ENCODE data around the gene STK25.

Gene STK25
- total RNA-seq, result 96.2 reads per million, percentile 82 among the genes with 10 or more reads in this experiment

- peak; percentile 97 for DNase-seq
Measured at GRCh38 chr2:241508240-241509154, at the start of gene STK25. Gene STK25, minus strand, starts transcription at chr2:241508584. Its CDS starts 549 bp downstream, at chr2:241508035.

GRCh38 chr2:241556746-241557145 lies 48.4 kb upstream of the STK25 start:
- DNase-seq, result no peak

GRCh38 chr2:241555711-241556110 lies 47.3 kb upstream of the STK25 start:
- no peak for DNase-seq

- DNase-seq, result no peak
Measured at GRCh38 chr2:241554610-241555322, 46.4 kb upstream of the STK25 start.

- DNase-seq, result no peak
Measured at GRCh38 chr2:241553981-241554380, 45.6 kb upstream of the STK25 start.

- no peak for DNase-seq
Measured at GRCh38 chr2:241553512-241553830, 45.1 kb upstream of the STK25 start.

GRCh38 chr2:241551998-241552737 lies 43.8 kb upstream of the STK25 start:
- DNase-seq, result no peak

GRCh38 chr2:241551599-241551997 lies 43.2 kb upstream of the STK25 start:
- no peak for DNase-seq

GRCh38 chr2:241550616-241551580 lies 42.5 kb upstream of the STK25 start:
- DNase-seq, result no peak

GRCh38 chr2:241548451-241548835 lies 40.1 kb upstream of the STK25 start:
- DNase-seq, result no peak

- DNase-seq, result no peak
Measured at GRCh38 chr2:241547781-241548450, 39.5 kb upstream of the STK25 start.

- no peak for DNase-seq
Measured at GRCh38 chr2:241546771-241547498, 38.6 kb upstream of the STK25 start.

- no peak for DNase-seq
Measured at GRCh38 chr2:241545523-241546473, 37.4 kb upstream of the STK25 start.

- DNase-seq, result no peak
Measured at GRCh38 chr2:241545106-241545505, 36.7 kb upstream of the STK25 start.

- DNase-seq, result no peak
Measured at GRCh38 chr2:241542278-241542605, 33.9 kb upstream of the STK25 start.

GRCh38 chr2:241541564-241542277 lies 33.3 kb upstream of the STK25 start:
- no peak for DNase-seq

- DNase-seq, result peak; percentile 22
Measured at GRCh38 chr2:241540771-241541561, 32.6 kb upstream of the STK25 start.

- DNase-seq, result no peak
Measured at GRCh38 chr2:241540401-241540770, 32.0 kb upstream of the STK25 start.

Measured in effector CD4-positive, alpha-beta T cell (primary cell).